WTC11 (cell line): ENCODE results near the gene NEDD4L. TPM values are rescaled to one million over a fixed set of nuclear protein-coding genes. Genes with fewer than 3 reads are reported as not detected.

Source experiments
- ATAC-seq: fragments of 200-7000 bp; cut with Tn5 transposase; 2 replicates; pipeline ENCODE4 v1.10.0; 2021; ENCODE audit warnings: mild to moderate bottlenecking, moderate library complexity
- CTCF ChIA-PET: fragments of 300-600 bp; sonication (Branson Sonifier 250); formaldehyde crosslinking; loops from one replicate; lab custom pipeline; 2021; ENCODE audit warnings: antibody characterized with exemption; lab: Charles Lee
- POLR2A ChIA-PET: fragments of 350-600 bp; sonication (Branson Sonifier 250); formaldehyde crosslinking; loops from one replicate; lab custom pipeline; 2021; ENCODE audit warnings: antibody characterized with exemption; lab: Charles Lee
- DNase-seq: peaks from one replicate; pipeline ENCODE4 v3.0.0; 2021; ENCODE audit warnings: low spot score
- H3K27ac Mint-ChIP-seq: 2 replicates; pipeline ENCODE4 v1.8.0; 2021; ENCODE audit warnings: mixed read lengths
- H3K27me3 Mint-ChIP-seq: 2 replicates; pipeline ENCODE4 v1.8.0; 2021; ENCODE audit warnings: low read depth, mild to moderate bottlenecking, moderate library complexity, mixed read lengths
- H3K36me3 Mint-ChIP-seq: 2 replicates; pipeline ENCODE4 v1.8.0; 2021; ENCODE audit warnings: mixed read lengths
- H3K4me1 Mint-ChIP-seq: 2 replicates; pipeline ENCODE4 v1.8.0; 2022; ENCODE audit warnings: mixed read lengths
- H3K4me3 Mint-ChIP-seq: 2 replicates; pipeline ENCODE4 v1.8.0; 2021; ENCODE audit warnings: mild to moderate bottlenecking, moderate library complexity, mixed read lengths
- H3K9me3 Mint-ChIP-seq: 2 replicates; pipeline ENCODE4 v1.8.0; 2021; ENCODE audit warnings: mixed read lengths
- ATF1 ChIP-seq: sonication (generic); formaldehyde crosslinking; IDR thresholded peaks from 2 replicates; pipeline ENCODE4 v1.8.1; 2023; ENCODE audit warnings: mild to moderate bottlenecking, moderate library complexity, missing genetic modification reagents
- GABPB1 ChIP-seq: sonication (generic); formaldehyde crosslinking; IDR thresholded peaks from 2 replicates; pipeline ENCODE4 v1.8.1; 2023; ENCODE audit warnings: mild to moderate bottlenecking, missing genetic modification reagents
- GRHL2 ChIP-seq: fragments of 250-450 bp; sonication (Bioruptor Pico); IDR thresholded peaks from 2 replicates; pipeline ENCODE4 v1.8.0; 2022; ENCODE audit warnings: mild to moderate bottlenecking, moderate library complexity; ENCODE audit not compliant: insufficient replicate concordance, severe bottlenecking
- KAT7 ChIP-seq: sonication (generic); formaldehyde crosslinking; IDR thresholded peaks from 2 replicates; pipeline ENCODE4 v1.8.1; 2023; ENCODE audit warnings: missing genetic modification reagents, mild to moderate bottlenecking, borderline replicate concordance
- NFE2L1 ChIP-seq: sonication (generic); formaldehyde crosslinking; IDR thresholded peaks from 2 replicates; pipeline ENCODE4 v1.8.1; 2023; ENCODE audit warnings: missing genetic modification reagents
- NFYB ChIP-seq: sonication (generic); formaldehyde crosslinking; conservative IDR thresholded peaks from 2 replicates; pipeline ENCODE4 v1.8.0; 2022; ENCODE audit warnings: low read depth, missing genetic modification reagents
- NR1H2 ChIP-seq: sonication (generic); formaldehyde crosslinking; IDR thresholded peaks from 2 replicates; pipeline ENCODE4 v1.9.0; 2021; ENCODE audit warnings: mild to moderate bottlenecking, moderate library complexity, missing genetic modification reagents
- NR2C2 ChIP-seq: sonication (generic); formaldehyde crosslinking; IDR thresholded peaks from 2 replicates; pipeline ENCODE4 v1.8.0; 2022; ENCODE audit warnings: mild to moderate bottlenecking, missing genetic modification reagents
- PRRX2 ChIP-seq: fragments of 250-450 bp; sonication (Bioruptor Pico); IDR thresholded peaks from 2 replicates; pipeline ENCODE4 v1.8.0; 2021; ENCODE audit warnings: mild to moderate bottlenecking
- TP53 ChIP-seq: sonication (generic); formaldehyde crosslinking; IDR thresholded peaks from 2 replicates; pipeline ENCODE4 v1.8.1; 2023; ENCODE audit warnings: mild to moderate bottlenecking, missing genetic modification reagents
- ZNF416 ChIP-seq: fragments of 250-450 bp; sonication (Bioruptor Pico); IDR thresholded peaks from 2 replicates; pipeline ENCODE4 v1.9.0; 2021; ENCODE audit warnings: mild to moderate bottlenecking, inconsistent platforms
- total RNA-seq: library from RNA; stranded (reverse); gene quantifications from 3 replicates; pipeline ENCODE4 v1.2.3, GENCODE V29; 2021
- TF ChIP-seq, protein P1 (sequence below): fragments of 250-450 bp; sonication (Bioruptor Pico); IDR thresholded peaks from 2 replicates; pipeline ENCODE4 v1.9.0; 2021; ENCODE audit warnings: mild to moderate bottlenecking, borderline replicate concordance
- TF ChIP-seq, protein P2 (sequence below): sonication (generic); formaldehyde crosslinking; IDR thresholded peaks from 2 replicates; pipeline ENCODE4 v1.8.0; 2022; ENCODE audit warnings: mild to moderate bottlenecking, missing genetic modification reagents
- TF ChIP-seq, protein P3 (sequence below): sonication (generic); formaldehyde crosslinking; IDR thresholded peaks from 2 replicates; pipeline ENCODE4 v1.8.1; 2023; ENCODE audit warnings: mild to moderate bottlenecking, missing genetic modification reagents

The NEDD4L gene
- total RNA-seq, 1 experiment from 2014 or later: 88.0 TPM

DNA sequence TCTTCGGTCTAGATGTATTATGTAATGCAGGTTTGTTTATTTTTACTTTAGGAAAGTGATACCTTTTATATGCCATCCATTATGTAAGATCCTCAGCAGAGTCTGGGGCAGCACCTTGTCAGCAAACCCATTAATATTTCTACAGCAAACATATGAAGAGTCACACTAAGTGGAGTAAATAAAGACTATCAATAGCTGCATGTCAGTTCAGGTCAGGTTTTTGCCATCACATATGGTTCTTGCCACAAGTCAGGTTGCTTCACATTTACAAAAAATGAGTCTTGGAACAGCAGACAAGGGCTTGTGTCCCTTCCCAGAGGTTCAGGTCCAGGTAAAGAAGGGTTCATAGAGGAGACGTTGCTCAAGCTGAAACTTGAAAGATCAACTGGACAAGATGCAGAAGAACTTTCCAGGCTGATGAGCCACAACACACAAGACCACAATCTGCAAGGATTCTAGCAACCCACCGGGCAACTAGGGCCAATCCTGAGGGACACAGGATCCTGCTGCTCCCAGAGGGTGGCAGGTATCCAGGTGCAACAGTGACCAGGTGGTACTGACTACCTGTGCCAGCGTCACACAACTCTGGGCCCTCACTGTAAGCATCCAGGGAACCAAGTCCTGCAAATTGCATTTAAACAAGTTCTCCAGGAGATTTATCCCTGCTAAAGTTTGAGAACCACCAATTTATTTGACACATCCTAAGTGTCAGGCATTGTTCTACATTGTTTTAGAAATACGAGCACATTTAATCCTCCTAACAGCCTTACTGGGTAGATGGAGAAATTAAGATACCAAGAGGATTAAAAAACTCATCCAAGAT, 369.0 kb downstream of the NEDD4L start (continued):
- TF ChIP-seq GRHL2 (CRISPR knock-in tag) (no peak), NR2C2 (CRISPR knock-in tag) (no peak), TP53 (no peak)
- TF ChIP-seq, protein P1, sequence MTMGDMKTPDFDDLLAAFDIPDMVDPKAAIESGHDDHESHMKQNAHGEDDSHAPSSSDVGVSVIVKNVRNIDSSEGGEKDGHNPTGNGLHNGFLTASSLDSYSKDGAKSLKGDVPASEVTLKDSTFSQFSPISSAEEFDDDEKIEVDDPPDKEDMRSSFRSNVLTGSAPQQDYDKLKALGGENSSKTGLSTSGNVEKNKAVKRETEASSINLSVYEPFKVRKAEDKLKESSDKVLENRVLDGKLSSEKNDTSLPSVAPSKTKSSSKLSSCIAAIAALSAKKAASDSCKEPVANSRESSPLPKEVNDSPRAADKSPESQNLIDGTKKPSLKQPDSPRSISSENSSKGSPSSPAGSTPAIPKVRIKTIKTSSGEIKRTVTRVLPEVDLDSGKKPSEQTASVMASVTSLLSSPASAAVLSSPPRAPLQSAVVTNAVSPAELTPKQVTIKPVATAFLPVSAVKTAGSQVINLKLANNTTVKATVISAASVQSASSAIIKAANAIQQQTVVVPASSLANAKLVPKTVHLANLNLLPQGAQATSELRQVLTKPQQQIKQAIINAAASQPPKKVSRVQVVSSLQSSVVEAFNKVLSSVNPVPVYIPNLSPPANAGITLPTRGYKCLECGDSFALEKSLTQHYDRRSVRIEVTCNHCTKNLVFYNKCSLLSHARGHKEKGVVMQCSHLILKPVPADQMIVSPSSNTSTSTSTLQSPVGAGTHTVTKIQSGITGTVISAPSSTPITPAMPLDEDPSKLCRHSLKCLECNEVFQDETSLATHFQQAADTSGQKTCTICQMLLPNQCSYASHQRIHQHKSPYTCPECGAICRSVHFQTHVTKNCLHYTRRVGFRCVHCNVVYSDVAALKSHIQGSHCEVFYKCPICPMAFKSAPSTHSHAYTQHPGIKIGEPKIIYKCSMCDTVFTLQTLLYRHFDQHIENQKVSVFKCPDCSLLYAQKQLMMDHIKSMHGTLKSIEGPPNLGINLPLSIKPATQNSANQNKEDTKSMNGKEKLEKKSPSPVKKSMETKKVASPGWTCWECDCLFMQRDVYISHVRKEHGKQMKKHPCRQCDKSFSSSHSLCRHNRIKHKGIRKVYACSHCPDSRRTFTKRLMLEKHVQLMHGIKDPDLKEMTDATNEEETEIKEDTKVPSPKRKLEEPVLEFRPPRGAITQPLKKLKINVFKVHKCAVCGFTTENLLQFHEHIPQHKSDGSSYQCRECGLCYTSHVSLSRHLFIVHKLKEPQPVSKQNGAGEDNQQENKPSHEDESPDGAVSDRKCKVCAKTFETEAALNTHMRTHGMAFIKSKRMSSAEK (CRISPR knock-in tag): no peak
- TF ChIP-seq, protein P2, sequence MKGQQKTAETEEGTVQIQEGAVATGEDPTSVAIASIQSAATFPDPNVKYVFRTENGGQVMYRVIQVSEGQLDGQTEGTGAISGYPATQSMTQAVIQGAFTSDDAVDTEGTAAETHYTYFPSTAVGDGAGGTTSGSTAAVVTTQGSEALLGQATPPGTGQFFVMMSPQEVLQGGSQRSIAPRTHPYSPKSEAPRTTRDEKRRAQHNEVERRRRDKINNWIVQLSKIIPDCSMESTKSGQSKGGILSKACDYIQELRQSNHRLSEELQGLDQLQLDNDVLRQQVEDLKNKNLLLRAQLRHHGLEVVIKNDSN (CRISPR knock-in tag): no peak
- TF ChIP-seq, protein P3, sequence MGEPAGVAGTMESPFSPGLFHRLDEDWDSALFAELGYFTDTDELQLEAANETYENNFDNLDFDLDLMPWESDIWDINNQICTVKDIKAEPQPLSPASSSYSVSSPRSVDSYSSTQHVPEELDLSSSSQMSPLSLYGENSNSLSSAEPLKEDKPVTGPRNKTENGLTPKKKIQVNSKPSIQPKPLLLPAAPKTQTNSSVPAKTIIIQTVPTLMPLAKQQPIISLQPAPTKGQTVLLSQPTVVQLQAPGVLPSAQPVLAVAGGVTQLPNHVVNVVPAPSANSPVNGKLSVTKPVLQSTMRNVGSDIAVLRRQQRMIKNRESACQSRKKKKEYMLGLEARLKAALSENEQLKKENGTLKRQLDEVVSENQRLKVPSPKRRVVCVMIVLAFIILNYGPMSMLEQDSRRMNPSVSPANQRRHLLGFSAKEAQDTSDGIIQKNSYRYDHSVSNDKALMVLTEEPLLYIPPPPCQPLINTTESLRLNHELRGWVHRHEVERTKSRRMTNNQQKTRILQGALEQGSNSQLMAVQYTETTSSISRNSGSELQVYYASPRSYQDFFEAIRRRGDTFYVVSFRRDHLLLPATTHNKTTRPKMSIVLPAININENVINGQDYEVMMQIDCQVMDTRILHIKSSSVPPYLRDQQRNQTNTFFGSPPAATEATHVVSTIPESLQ: no peak

DNA sequence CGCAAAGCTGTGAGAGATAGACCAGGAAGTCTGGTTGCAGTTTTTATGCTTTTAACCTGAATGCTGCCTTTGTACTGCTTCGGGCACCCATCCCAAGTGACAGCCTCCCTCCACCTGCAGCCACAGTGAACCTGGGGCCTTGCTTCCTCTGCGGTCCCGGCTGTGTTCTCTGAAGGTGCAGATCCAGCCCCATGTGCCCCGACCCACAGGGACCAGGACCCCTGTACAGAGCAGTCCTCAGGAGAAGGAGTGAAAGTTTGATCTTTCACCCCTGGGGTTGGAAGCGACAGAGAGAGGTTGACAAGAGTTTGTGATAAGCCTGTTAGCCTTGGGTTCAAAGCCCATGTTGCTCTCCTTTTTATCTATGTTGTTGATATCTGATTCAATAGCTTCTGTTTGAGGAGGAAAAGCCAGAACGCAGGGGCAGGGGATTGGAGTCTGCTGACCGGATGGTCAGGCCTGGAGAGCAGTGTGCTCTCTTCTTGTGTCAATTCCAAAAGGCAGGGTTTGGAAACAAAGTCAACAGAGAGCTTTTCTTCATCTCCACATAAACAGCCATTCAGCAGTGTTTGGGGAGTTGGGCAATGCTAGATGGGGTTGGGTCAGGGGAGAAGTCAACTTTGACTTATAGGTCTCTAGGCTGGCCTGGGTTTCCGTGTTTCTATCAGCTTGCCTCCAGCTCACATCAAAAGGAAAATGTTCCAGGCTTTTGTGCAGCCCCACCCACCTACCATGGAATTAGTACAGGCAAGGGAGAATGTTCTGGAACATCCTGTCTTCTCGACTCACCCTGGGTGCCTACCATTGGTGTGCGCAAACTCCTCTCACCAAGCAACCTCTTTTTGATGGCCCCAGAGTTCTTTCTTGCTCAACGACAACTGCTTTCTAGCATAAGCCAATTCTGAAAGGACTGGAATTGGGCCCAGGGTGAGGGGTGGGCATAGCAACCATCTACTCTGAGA, 369.9 kb downstream of the NEDD4L start:
- H3K9me3 Mint-ChIP-seq: no peaks in the 10 kb centered on the region
- ChIA-PET POLR2A (no interaction called here), CTCF (interaction anchor here (1.5 kb wide), 1 partner anchor 350 kb away, joined by 3 read pairs; no protein-coding TSS in a partner anchor)
- no peak for ATAC-seq
- TF ChIP-seq PRRX2 (CRISPR knock-in tag) (no peak), GABPB1 (CRISPR knock-in tag) (peak; percentile 95)
- no peaks in the 10 kb centered on the region for H3K36me3 Mint-ChIP-seq
- peaks cover 4% of the 10 kb centered on the region; the same call in 1 of the 2 replicates for H3K27me3 Mint-ChIP-seq
- no peak overlapping the region for H3K4me3 Mint-ChIP-seq
- DNase-seq: no peak
- H3K4me1 Mint-ChIP-seq: 0 out of 2 replicates have a peak, but pooled peaks cover 4% of the 10 kb centered on the region
- H3K27ac Mint-ChIP-seq: no peak overlapping the region

GRCh38 chr18:58416014-58416703, 372.1 kb downstream of the NEDD4L start:
- DNase-seq: no peak
- Mint-ChIP-seq H3K27ac (no peak overlapping the region), H3K9me3 (peaks cover 10% of the 10 kb centered on the region), H3K4me3 (no peak overlapping the region), H3K36me3 (no peaks in the 10 kb centered on the region), H3K27me3 (peaks cover 4% of the 10 kb centered on the region; the same call in 1 of the 2 replicates), H3K4me1 (0 out of 2 replicates have a peak, but pooled peaks cover 4% of the 10 kb centered on the region)
- ChIA-PET POLR2A (no interaction called here), CTCF (interaction anchor here (1.5 to 1.6 kb wide), 2 partner anchors 8 to 348 kb away, joined by 3 to 6 read pairs; no protein-coding TSS in a partner anchor)
- TF ChIP-seq ATF1: no peak
- no peak for TF ChIP-seq NFE2L1 (CRISPR knock-in tag)
- TF ChIP-seq, protein P1 (CRISPR knock-in tag): no peak
- no peak for TF ChIP-seq ZNF416
- no peak for TF ChIP-seq KAT7 (CRISPR knock-in tag)
- no peak for TF ChIP-seq NR1H2 (CRISPR knock-in tag)
- no peak for TF ChIP-seq TP53
- TF ChIP-seq NFYB (CRISPR knock-in tag): no peak
- TF ChIP-seq, protein P3: no peak
- no peak for ATAC-seq
